HepG2 (cell line): ENCODE results near the gene ASCL3. TPM values are rescaled to one million over a fixed set of nuclear protein-coding genes. Genes with fewer than 3 reads are reported as not detected.

ENCODE experiments used
- ATF7 ChIP-seq, 2 experiments: fragments of 450-650 bp in 1 of 2; sonication (generic) in 1 of 2; formaldehyde crosslinking in 1 of 2; IDR thresholded peaks; 2 replicates each; pipeline versions ENCODE4 v1.4.0 to v1.6.1; 2016 to 2020; ENCODE audit warnings: antibody characterized with exemption in 1 of 2, mild to moderate bottlenecking in 1 of 2, missing genetic modification reagents in 1 of 2
- MLXIP ChIP-seq: sonication (generic); formaldehyde crosslinking; IDR thresholded peaks from 2 replicates; pipeline ENCODE4 v1.9.0; 2021; ENCODE audit warnings: missing genetic modification reagents, borderline replicate concordance
- REPIN1 ChIP-seq: sonication (generic); formaldehyde crosslinking; IDR thresholded peaks from 2 replicates; pipeline ENCODE4 v1.8.0; 2022; ENCODE audit warnings: missing genetic modification reagents, low read depth, mild to moderate bottlenecking, borderline replicate concordance
- TERF1 ChIP-seq: sonication (generic); formaldehyde crosslinking; IDR thresholded peaks from 2 replicates; pipeline ENCODE4 v1.8.0; 2022; ENCODE audit warnings: mild to moderate bottlenecking, missing genetic modification reagents, moderate library complexity
- UBTF ChIP-seq: sonication (generic); formaldehyde crosslinking; IDR thresholded peaks from 2 replicates; pipeline ENCODE4 v1.4.0; 2020; ENCODE audit warnings: mild to moderate bottlenecking, missing genetic modification reagents
- ZBTB39 ChIP-seq: sonication (generic); formaldehyde crosslinking; IDR thresholded peaks from 2 replicates; pipeline ENCODE4 v1.5.0; 2020; ENCODE audit warnings: missing genetic modification reagents
- ZBTB44 ChIP-seq: sonication (generic); formaldehyde crosslinking; IDR thresholded peaks from 2 replicates; pipeline ENCODE4 v1.4.0; 2020; ENCODE audit warnings: missing genetic modification reagents
- ZKSCAN5 ChIP-seq: sonication (generic); formaldehyde crosslinking; IDR thresholded peaks from 2 replicates; pipeline ENCODE4 v1.5.1; 2020; ENCODE audit warnings: mild to moderate bottlenecking, missing genetic modification reagents
- ZNF124 ChIP-seq: sonication (generic); formaldehyde crosslinking; IDR thresholded peaks from 2 replicates; pipeline ENCODE4 v1.4.0; 2020; ENCODE audit warnings: missing genetic modification reagents
- ZNF546 ChIP-seq: sonication (generic); formaldehyde crosslinking; conservative IDR thresholded peaks from 2 replicates; pipeline ENCODE4 v1.8.1; 2023; ENCODE audit warnings: mild to moderate bottlenecking, missing genetic modification reagents
- ZNF672 ChIP-seq: sonication (generic); formaldehyde crosslinking; IDR thresholded peaks from 2 replicates; pipeline ENCODE4 v1.8.1; 2022; ENCODE audit warnings: missing genetic modification reagents
- polyA plus RNA-seq, 8 experiments: library from polyadenylated mRNA; depleted of rRNA in 3 of 8; stranded (reverse) in 7 of 8; unstranded in 1 of 8; fragments of >200 nt; fragmentation: Illumina TruSeq in 4 of 8; extraction: Trizol in 4 of 8; gene quantifications; 2 replicates each; pipeline versions ENCODE4 v1.2.1 to v1.2.3, GENCODE V29; 2011 to 2016; ENCODE audit warnings: low read depth in 4 of 8, missing spikeins in 1 of 8, mixed read lengths in 1 of 8; ENCODE audit not compliant: insufficient read depth in 1 of 8
- total RNA-seq, 5 experiments: library from RNA; depleted of rRNA; stranded (reverse); fragments of >200 nt; fragmentation: Illumina TruSeq; extraction: Trizol; gene quantifications; 2 replicates each; pipeline ENCODE4 v1.2.3, GENCODE V29; 2016; ENCODE audit warnings: low read depth in 1 of 5
- TF ChIP-seq, protein P1 (sequence below): sonication (generic); formaldehyde crosslinking; IDR thresholded peaks from 2 replicates; pipeline ENCODE4 v1.5.0; 2020; ENCODE audit warnings: mild to moderate bottlenecking, missing genetic modification reagents
- TF ChIP-seq, protein P2 (sequence below): sonication (generic); formaldehyde crosslinking; IDR thresholded peaks from 2 replicates; pipeline ENCODE4 v1.4.0; 2020; ENCODE audit warnings: mild to moderate bottlenecking, missing genetic modification reagents

The ASCL3 gene
- total and polyA plus RNA-seq, 2 of the 13 experiments (the other 11 are each of a cell fraction or from before 2014, with no cell fraction given) = not detected

GRCh38 chr11:8964324-8965320, 21.8 kb upstream of the ASCL3 start, which contains the start of gene TMEM9B (continued):
- TF ChIP-seq, protein P1, sequence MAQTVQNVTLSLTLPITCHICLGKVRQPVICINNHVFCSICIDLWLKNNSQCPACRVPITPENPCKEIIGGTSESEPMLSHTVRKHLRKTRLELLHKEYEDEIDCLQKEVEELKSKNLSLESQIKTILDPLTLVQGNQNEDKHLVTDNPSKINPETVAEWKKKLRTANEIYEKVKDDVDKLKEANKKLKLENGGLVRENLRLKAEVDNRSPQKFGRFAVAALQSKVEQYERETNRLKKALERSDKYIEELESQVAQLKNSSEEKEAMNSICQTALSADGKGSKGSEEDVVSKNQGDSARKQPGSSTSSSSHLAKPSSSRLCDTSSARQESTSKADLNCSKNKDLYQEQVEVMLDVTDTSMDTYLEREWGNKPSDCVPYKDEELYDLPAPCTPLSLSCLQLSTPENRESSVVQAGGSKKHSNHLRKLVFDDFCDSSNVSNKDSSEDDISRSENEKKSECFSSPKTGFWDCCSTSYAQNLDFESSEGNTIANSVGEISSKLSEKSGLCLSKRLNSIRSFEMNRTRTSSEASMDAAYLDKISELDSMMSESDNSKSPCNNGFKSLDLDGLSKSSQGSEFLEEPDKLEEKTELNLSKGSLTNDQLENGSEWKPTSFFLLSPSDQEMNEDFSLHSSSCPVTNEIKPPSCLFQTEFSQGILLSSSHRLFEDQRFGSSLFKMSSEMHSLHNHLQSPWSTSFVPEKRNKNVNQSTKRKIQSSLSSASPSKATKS = no peak
- TF ChIP-seq ZBTB39 (CRISPR knock-in tag) = no peak
- TF ChIP-seq REPIN1 (CRISPR knock-in tag) = peak; percentile 40; the same call in 1 of the 2 replicates
- TF ChIP-seq ATF7 (IDR thresholded peaks at IDR 0.05) = no peak
- TF ChIP-seq ATF7 (CRISPR knock-in tag; IDR thresholded peaks at IDR 0.05) = no peak
- TF ChIP-seq, protein P2, sequence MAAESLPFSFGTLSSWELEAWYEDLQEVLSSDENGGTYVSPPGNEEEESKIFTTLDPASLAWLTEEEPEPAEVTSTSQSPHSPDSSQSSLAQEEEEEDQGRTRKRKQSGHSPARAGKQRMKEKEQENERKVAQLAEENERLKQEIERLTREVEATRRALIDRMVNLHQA = no peak
- no peak for TF ChIP-seq ZNF546 (CRISPR knock-in tag)
- peak; percentile 58; the same call in 1 of the 2 replicates for TF ChIP-seq ZNF124 (CRISPR knock-in tag)
- TF ChIP-seq ZKSCAN5 (CRISPR knock-in tag) = no peak
- TF ChIP-seq ZBTB44 = peak; percentile 75; the same call in 1 of the 2 replicates
- TF ChIP-seq TERF1 (CRISPR knock-in tag) = no peak
- TF ChIP-seq ZNF672 = no peak
- no peak for TF ChIP-seq MLXIP (CRISPR knock-in tag)
- TF ChIP-seq UBTF (CRISPR knock-in tag) = peak; percentile 91
